Chondrocyte (in vitro differentiated cells): ENCODE results near the gene CUL1. TPM values are rescaled to one million over a fixed set of nuclear protein-coding genes. Genes with fewer than 3 reads are reported as not detected.

ENCODE experiments used
- DNase-seq: peaks from one replicate; pipeline ENCODE4 v3.0.0; 2021; ENCODE audit warnings: mixed read lengths, low spot score
- H3K27ac Mint-ChIP-seq: one replicate; pipeline ENCODE4 v1.8.0; 2021; ENCODE audit warnings: mild to moderate bottlenecking, moderate library complexity, mixed read lengths; ENCODE audit not compliant: unreplicated experiment
- H3K27me3 Mint-ChIP-seq: 2 replicates; pipeline ENCODE4 v1.8.0; 2021; ENCODE audit warnings: low read depth, mixed read lengths
- H3K36me3 Mint-ChIP-seq: 2 replicates; pipeline ENCODE4 v1.8.0; 2021; ENCODE audit warnings: low read depth, mixed read lengths
- H3K4me1 Mint-ChIP-seq: 2 replicates; pipeline ENCODE4 v1.8.0; 2021; ENCODE audit warnings: low read depth, mild to moderate bottlenecking, mixed read lengths
- H3K4me3 Mint-ChIP-seq: one replicate; pipeline ENCODE4 v1.8.0; 2021; ENCODE audit warnings: mild to moderate bottlenecking, moderate library complexity, mixed read lengths; ENCODE audit not compliant: unreplicated experiment
- H3K9me3 Mint-ChIP-seq: 2 replicates; pipeline ENCODE4 v1.8.0; 2021; ENCODE audit warnings: low read depth, mixed read lengths
- total RNA-seq: library from RNA; stranded (reverse); gene quantifications from 3 replicates; pipeline ENCODE4 v1.2.1, GENCODE V29; 2021
- TF ChIP-seq, protein P1 (sequence below): fragments of 200-600 bp; sonication (generic); IDR thresholded peaks from 2 replicates; pipeline ENCODE4 v1.5.0; 2021; ENCODE audit warnings: antibody characterized with exemption, mild to moderate bottlenecking, moderate library complexity

The CUL1 gene
- total RNA-seq, 1 donor from 2014 or later, result 41.1 TPM

- Mint-ChIP-seq H3K27me3 (no peaks in the 10 kb centered on the region), H3K27ac (no peak overlapping the region), H3K9me3 (no peaks in the 10 kb centered on the region), H3K4me3 (no peak overlapping the region), H3K4me1 (peaks cover 21% of the 10 kb centered on the region), H3K36me3 (peaks cover 8% of the 10 kb centered on the region)
- DNase-seq, result no peak
- TF ChIP-seq, protein P1, sequence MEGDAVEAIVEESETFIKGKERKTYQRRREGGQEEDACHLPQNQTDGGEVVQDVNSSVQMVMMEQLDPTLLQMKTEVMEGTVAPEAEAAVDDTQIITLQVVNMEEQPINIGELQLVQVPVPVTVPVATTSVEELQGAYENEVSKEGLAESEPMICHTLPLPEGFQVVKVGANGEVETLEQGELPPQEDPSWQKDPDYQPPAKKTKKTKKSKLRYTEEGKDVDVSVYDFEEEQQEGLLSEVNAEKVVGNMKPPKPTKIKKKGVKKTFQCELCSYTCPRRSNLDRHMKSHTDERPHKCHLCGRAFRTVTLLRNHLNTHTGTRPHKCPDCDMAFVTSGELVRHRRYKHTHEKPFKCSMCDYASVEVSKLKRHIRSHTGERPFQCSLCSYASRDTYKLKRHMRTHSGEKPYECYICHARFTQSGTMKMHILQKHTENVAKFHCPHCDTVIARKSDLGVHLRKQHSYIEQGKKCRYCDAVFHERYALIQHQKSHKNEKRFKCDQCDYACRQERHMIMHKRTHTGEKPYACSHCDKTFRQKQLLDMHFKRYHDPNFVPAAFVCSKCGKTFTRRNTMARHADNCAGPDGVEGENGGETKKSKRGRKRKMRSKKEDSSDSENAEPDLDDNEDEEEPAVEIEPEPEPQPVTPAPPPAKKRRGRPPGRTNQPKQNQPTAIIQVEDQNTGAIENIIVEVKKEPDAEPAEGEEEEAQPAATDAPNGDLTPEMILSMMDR, result no peak
These were observed 75.8 kb downstream of the CUL1 start for GRCh38 chr7:148774471-148774870.

DNA sequence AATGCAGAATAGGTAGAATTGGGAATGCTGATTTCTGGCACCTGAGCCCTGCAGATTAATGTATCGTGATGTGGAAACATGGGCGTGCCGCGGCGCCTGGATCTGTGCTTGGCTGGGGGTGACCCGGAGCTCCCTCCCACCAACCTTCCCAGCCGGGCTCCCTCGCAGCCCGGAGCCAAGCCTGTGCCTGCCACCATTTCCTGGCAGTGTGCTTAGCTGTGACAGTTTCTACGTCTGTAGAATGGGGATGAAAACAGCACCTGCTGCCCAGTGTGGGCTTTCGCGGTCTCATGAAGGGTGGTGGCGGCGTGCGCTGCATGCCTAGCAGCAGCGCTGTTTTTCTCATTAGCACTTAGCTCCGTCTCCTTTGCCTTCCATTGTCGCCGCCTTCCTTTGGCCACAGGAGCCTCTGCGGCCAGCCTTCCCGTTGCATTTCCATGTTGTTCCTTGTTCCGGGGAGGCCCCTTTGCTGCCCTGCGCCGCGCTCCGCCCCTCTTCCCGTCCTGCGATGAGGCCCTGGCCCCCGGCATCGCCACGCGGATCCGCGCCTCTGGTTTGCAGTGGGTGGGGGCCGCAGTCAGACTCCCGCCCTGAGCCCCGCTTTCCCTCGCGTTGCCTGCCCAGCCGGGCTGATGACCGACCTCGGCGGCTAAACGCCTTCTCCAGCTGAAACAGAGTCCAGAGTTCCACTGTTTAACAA lies 84.2 kb downstream of the CUL1 start:
- Mint-ChIP-seq H3K4me1 (no peaks in the 10 kb centered on the region), H3K4me3 (no peak overlapping the region), H3K27me3 (no peaks in the 10 kb centered on the region), H3K27ac (no peak overlapping the region), H3K36me3 (peaks cover 32% of the 10 kb centered on the region), H3K9me3 (no peaks in the 10 kb centered on the region)
- DNase-seq, result no peak
- TF ChIP-seq, protein P1, result no peak

GRCh38 chr7:148783801-148784527 lies 85.3 kb downstream of the CUL1 start:
- H3K27me3 Mint-ChIP-seq, result no peaks in the 10 kb centered on the region
- peaks cover 39% of the 10 kb centered on the region for H3K36me3 Mint-ChIP-seq
- TF ChIP-seq, protein P1, result no peak
- H3K4me3 Mint-ChIP-seq, result no peak overlapping the region
- no peak for DNase-seq
- H3K9me3 Mint-ChIP-seq, result no peaks in the 10 kb centered on the region
- no peaks in the 10 kb centered on the region for H3K4me1 Mint-ChIP-seq
- H3K27ac Mint-ChIP-seq, result no peak overlapping the region

DNA sequence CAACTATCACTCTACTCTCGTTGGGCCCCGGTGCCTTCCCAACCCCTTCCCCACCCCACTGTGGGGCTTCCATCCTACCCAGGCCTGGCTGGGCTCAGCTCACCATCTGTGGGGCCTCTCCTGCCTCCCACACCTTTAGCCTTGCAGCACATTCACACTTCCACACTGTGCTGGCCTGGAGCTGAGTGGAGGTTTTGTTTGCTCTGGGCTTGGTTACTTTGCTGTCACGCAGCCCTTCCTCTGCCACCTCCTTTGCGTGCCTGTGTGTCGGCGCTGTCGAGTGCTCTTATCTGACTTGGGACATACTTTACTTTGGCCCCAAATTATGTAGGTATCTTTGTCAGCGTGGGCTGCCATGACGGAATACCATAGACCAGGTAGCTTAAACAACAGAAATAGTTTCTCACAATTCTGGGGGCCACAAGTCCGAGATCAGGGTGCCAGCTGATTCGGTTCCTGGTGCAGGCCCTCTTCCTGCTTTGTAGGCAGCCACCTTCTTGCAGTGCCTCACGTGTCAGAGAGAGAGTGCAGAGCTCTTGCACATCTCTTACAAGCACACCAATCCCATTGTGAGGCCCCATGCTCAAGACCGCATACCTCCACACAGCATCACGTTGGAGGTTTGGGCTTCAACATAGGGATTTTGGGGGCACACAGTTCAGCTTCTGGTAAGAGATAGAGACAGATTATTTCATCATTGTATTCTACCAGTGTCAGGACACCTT lies 89.0 kb downstream of the CUL1 start:
- H3K27me3 Mint-ChIP-seq, result no peaks in the 10 kb centered on the region
- peak overlapping the region; percentile 12 for H3K4me3 Mint-ChIP-seq
- peaks cover 46% of the 10 kb centered on the region for H3K36me3 Mint-ChIP-seq
- DNase-seq, result no peak
- H3K27ac Mint-ChIP-seq, result no peak overlapping the region
- H3K9me3 Mint-ChIP-seq, result no peaks in the 10 kb centered on the region
- TF ChIP-seq, protein P1, result no peak
- no peaks in the 10 kb centered on the region for H3K4me1 Mint-ChIP-seq

DNA sequence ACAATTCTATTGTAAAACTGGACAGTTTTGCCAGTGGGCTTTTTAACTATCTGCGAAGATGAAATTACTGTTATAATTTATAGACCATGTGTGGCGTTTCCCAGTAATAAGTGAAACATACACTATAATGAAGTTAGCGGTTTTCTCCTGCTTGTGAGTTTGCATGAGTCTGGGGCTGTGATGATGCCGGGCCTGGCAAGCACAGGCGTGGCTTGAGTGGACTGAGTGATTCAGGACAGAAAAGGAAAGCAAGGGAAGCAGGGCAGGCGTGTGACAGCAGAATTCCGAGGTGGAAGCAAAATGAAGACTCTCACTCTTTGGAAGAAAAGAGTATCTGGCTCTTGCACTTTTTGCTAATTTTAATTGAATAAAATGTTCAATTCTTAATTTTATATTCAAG lies 90.5 kb downstream of the CUL1 start:
- no peaks in the 10 kb centered on the region for H3K4me1 Mint-ChIP-seq
- no peak overlapping the region for H3K27ac Mint-ChIP-seq
- peaks cover 5% of the 10 kb centered on the region for H3K9me3 Mint-ChIP-seq
- DNase-seq, result no peak
- H3K4me3 Mint-ChIP-seq, result no peak overlapping the region
- TF ChIP-seq, protein P1, result no peak
- H3K36me3 Mint-ChIP-seq, result peaks cover 49% of the 10 kb centered on the region
- H3K27me3 Mint-ChIP-seq, result no peaks in the 10 kb centered on the region
